ENCODE measurements around the gene RASL10A.

GRCh38 chr22:29328566-29329500 is 13.3 kb upstream of the RASL10A start:
- TF ChIP-seq EZH2 (IDR thresholded peaks at IDR 0.05; ENCODE audit: low read depth): no peak
- TF ChIP-seq, protein P1, sequence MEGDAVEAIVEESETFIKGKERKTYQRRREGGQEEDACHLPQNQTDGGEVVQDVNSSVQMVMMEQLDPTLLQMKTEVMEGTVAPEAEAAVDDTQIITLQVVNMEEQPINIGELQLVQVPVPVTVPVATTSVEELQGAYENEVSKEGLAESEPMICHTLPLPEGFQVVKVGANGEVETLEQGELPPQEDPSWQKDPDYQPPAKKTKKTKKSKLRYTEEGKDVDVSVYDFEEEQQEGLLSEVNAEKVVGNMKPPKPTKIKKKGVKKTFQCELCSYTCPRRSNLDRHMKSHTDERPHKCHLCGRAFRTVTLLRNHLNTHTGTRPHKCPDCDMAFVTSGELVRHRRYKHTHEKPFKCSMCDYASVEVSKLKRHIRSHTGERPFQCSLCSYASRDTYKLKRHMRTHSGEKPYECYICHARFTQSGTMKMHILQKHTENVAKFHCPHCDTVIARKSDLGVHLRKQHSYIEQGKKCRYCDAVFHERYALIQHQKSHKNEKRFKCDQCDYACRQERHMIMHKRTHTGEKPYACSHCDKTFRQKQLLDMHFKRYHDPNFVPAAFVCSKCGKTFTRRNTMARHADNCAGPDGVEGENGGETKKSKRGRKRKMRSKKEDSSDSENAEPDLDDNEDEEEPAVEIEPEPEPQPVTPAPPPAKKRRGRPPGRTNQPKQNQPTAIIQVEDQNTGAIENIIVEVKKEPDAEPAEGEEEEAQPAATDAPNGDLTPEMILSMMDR (conservative IDR thresholded peaks at IDR 0.05): no peak

All from PC-9 (cell line).